ENCODE data around the gene NKIRAS2. TPM values are rescaled to one million over a fixed set of nuclear protein-coding genes. Genes with fewer than 3 reads are reported as not detected.

Gene NKIRAS2
- polyA plus RNA-seq, 1 donor (not counting 4 experiments of a cell fraction or from before 2014, with no cell fraction given), result 26.3 TPM

DNA sequence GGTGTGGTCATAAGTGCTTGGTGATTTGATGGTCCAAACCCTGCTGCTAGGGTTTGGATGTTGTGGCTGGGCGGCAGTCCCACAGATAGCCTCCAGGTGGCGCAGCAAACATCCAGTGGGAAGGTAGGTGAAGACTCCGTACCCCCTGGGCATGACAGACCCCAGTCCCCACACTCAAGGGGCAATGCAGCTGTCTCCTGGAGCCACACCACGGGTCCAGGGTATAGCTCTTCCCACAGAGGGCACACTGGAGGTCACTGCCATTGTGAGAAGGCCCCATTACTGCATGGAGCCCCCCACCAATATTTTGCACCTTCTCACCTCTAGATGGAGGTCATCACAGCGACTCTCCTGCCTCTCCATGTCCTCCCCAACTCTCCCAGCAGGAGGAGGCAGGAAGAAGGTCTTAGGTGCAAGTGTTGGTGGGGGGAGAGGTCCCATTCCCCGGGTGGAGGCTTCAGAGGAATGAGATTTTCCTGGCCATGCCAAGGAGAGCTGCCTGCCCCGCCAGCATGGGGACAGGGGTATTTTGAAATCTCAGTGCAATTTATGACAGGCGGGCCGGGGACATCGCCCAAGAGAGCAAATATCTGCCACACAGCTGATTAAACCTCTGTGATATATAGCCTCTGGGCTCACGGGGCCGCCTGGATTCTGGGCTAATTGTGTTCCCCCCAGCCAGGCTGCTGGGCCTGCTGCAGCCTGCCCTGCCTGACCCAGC, 47.6 kb downstream of the NKIRAS2 start:
- Histone ChIP-seq H3K9me3 (ENCODE audit: control insufficient read depth, low read depth, low read length) (no peaks in the 10 kb centered on the region), H3K9me1 (ENCODE audit: control insufficient read depth, extremely low read depth, insufficient read depth, low read length) (no peaks in the 10 kb centered on the region), H3K36me3 (ENCODE audit: control insufficient read depth in 2 of 2, extremely low read depth in 1 of 2, insufficient read depth in 2 of 2, low read length in 2 of 2) (no peaks in the 10 kb centered on the region), H3K27ac (ENCODE audit: control insufficient read depth, insufficient read depth, low read length) (no peak overlapping the region), H3K4me3 (ENCODE audit: control insufficient read depth in 2 of 3, extremely low read depth in 1 of 3, insufficient read depth in 2 of 3, low read depth in 1 of 3, low read length in 3 of 3) (no peak overlapping the region), H3K27me3 (ENCODE audit: control insufficient read depth, extremely low read depth, insufficient read depth, low read length) (peaks cover 26% of the 10 kb centered on the region), H3K79me2 (ENCODE audit: control insufficient read depth, insufficient read depth, low read length) (no peaks in the 10 kb centered on the region), H3K4me1 (ENCODE audit: control insufficient read depth, extremely low read depth, insufficient read depth, low read length) (peaks cover 5% of the 10 kb centered on the region), H4K20me1 (ENCODE audit: control insufficient read depth, extremely low read depth, insufficient read depth, low read length) (no peaks in the 10 kb centered on the region), H3K9ac (ENCODE audit: control insufficient read depth, extremely low read depth, insufficient read depth, low read length) (no peak overlapping the region), H2AFZ (ENCODE audit: control insufficient read depth, low read length) (no peak overlapping the region), H3K4me2 (ENCODE audit: control insufficient read depth, extremely low read depth, insufficient read depth, low read depth, low read length) (no peak overlapping the region)
- TF ChIP-seq, protein P1, sequence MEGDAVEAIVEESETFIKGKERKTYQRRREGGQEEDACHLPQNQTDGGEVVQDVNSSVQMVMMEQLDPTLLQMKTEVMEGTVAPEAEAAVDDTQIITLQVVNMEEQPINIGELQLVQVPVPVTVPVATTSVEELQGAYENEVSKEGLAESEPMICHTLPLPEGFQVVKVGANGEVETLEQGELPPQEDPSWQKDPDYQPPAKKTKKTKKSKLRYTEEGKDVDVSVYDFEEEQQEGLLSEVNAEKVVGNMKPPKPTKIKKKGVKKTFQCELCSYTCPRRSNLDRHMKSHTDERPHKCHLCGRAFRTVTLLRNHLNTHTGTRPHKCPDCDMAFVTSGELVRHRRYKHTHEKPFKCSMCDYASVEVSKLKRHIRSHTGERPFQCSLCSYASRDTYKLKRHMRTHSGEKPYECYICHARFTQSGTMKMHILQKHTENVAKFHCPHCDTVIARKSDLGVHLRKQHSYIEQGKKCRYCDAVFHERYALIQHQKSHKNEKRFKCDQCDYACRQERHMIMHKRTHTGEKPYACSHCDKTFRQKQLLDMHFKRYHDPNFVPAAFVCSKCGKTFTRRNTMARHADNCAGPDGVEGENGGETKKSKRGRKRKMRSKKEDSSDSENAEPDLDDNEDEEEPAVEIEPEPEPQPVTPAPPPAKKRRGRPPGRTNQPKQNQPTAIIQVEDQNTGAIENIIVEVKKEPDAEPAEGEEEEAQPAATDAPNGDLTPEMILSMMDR (optimal IDR thresholded peaks at IDR 0.05 in 1 of 3, IDR thresholded peaks at IDR 0.05 in 1 of 3, conservative IDR thresholded peaks at IDR 0.05 in 1 of 3; ENCODE audit: extremely low read depth in 1 of 3, insufficient read depth in 2 of 3, low read length in 3 of 3), result peak; percentile 90 to 92 (median 91)
- no peak for TF ChIP-seq EZH2 (IDR thresholded peaks at IDR 0.05; ENCODE audit: low read length)
- FAIRE-seq (peak; percentile 29), DNase-seq (ENCODE audit: low read depth, low spot score) (peak; percentile 9)
- dilution Hi-C loops (cut with MboI; ENCODE audit: extremely low pct_ligation_motif_present, low sequenced_read_pairs), result no loop called here

DNA sequence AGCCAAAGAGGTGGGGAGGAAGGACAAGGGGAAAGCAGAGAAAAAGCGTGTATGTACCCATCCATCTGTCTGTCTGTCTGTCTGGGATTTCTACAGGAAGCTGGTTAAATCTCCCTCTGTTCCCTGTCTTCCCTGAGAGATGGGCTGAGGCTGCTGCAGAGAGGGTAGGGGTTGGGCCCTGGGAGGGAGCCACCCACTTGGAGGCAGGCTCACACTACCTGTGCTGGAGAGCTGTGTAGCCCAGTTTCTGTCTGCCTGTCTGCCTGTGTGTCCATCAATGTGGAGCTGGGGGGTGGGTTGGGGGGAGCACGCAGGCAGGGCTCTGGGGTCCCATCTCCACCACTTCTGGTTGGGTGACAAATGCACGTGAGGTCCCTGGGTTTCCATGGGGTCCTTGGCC, 49.1 kb downstream of the NKIRAS2 start:
- H3K9me3 ChIP-seq (ENCODE audit: control insufficient read depth, low read depth, low read length), result no peaks in the 10 kb centered on the region
- dilution Hi-C loops (cut with MboI; ENCODE audit: extremely low pct_ligation_motif_present, low sequenced_read_pairs), result no loop called here
- no peak overlapping the region for H3K9ac ChIP-seq (ENCODE audit: control insufficient read depth, extremely low read depth, insufficient read depth, low read length)
- no peaks in the 10 kb centered on the region for H3K79me2 ChIP-seq (ENCODE audit: control insufficient read depth, insufficient read depth, low read length)
- H3K36me3 ChIP-seq (ENCODE audit: control insufficient read depth in 2 of 2, extremely low read depth in 1 of 2, insufficient read depth in 2 of 2, low read length in 2 of 2), result no peaks in the 10 kb centered on the region
- no peaks in the 10 kb centered on the region for H3K9me1 ChIP-seq (ENCODE audit: control insufficient read depth, extremely low read depth, insufficient read depth, low read length)
- H3K4me2 ChIP-seq (ENCODE audit: control insufficient read depth, extremely low read depth, insufficient read depth, low read depth, low read length), result no peak overlapping the region
- DNase-seq (ENCODE audit: low read depth, low spot score) (no peak), FAIRE-seq (no peak)
- H2AFZ ChIP-seq (ENCODE audit: control insufficient read depth, low read length), result no peak overlapping the region
- H3K4me1 ChIP-seq (ENCODE audit: control insufficient read depth, extremely low read depth, insufficient read depth, low read length), result peaks cover 5% of the 10 kb centered on the region
- no peaks in the 10 kb centered on the region for H4K20me1 ChIP-seq (ENCODE audit: control insufficient read depth, extremely low read depth, insufficient read depth, low read length)
- no peak for TF ChIP-seq EZH2 (IDR thresholded peaks at IDR 0.05; ENCODE audit: low read length)
- TF ChIP-seq, protein P1 (optimal IDR thresholded peaks at IDR 0.05 in 1 of 3, IDR thresholded peaks at IDR 0.05 in 1 of 3, conservative IDR thresholded peaks at IDR 0.05 in 1 of 3; ENCODE audit: extremely low read depth in 1 of 3, insufficient read depth in 2 of 3, low read length in 3 of 3), result no peak
- peaks cover 36% of the 10 kb centered on the region for H3K27me3 ChIP-seq (ENCODE audit: control insufficient read depth, extremely low read depth, insufficient read depth, low read length)
- no peak overlapping the region for H3K27ac ChIP-seq (ENCODE audit: control insufficient read depth, insufficient read depth, low read length)
- H3K4me3 ChIP-seq (ENCODE audit: control insufficient read depth in 2 of 3, extremely low read depth in 1 of 3, insufficient read depth in 2 of 3, low read depth in 1 of 3, low read length in 3 of 3), result no peak overlapping the region
